Activated CD4-positive, CD25-positive, alpha-beta regulatory T cell (primary cell): ENCODE measurements around the gene ARL6IP5.
A peak's percentile ranks its signal among the peaks of the same experiment; 100 is the strongest.

Experiments used
- DNase-seq, 4 experiments: peaks; one replicate each; lab custom pipeline; 2025; lab: John Stamatoyannopoulos, UW

The ARL6IP5 gene, protein sequence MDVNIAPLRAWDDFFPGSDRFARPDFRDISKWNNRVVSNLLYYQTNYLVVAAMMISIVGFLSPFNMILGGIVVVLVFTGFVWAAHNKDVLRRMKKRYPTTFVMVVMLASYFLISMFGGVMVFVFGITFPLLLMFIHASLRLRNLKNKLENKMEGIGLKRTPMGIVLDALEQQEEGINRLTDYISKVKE

DNA sequence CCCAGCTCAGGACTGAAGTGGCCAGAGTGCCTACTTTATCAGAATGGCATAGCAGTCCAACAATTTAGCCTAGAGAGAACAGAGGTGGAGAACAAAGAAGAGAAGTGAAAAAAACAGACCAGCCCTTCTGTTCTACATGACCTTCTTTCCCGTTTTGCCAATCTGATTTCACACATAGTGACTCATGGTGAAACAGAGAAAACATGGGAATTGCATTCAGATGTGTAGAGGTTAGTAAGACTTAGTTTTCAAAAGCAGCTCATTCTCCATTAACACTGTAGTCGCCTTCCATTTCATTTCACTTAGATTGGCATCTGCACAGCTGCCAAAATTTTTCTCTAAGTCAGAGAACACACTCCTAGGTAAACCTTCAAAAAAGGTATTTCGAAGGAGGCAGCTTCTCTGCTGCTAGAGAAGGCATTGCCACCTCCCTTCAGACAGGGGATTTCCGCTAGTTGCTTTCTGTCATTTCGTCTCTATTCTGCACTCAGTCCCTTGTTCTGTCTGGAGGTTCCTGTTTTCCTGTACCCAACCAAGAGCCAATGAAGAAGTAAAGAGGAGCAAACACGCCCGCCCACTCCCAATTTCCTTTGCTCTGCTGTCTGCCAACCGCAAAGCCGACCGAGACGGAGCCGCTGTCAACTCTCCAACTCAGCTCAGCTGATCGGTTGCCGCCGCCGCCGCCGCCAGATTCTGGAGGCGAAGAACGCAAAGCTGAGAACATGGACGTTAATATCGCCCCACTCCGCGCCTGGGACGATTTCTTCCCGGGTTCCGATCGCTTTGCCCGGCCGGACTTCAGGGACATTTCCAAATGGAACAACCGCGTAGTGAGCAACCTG is at the start of gene ARL6IP5:
TSS of gene ARL6IP5 (plus strand) at position 612 of the 842 bp plus-strand sequence. CDS start at position 723, 111 bp downstream.
- peak; percentile 61 to 80 (median 73) for DNase-seq

DNA sequence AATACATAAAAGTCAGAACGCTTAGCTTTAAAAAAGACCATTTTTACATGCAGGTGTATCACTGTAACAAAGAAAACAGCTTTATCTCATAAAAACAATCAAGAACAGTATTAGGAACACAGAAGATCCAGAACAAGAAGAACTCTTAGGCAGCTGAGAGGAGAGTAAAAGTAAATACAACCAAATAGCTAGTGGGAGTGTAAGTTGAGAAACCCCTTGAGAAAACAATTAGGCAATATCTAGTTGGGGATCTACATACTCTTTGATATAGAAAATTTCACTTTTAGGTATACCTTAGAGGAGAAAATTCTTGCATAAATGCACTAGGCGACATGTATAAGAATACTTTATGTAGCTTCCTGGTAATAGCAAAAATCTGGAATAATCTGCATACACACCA is 40.1 kb upstream of the ARL6IP5 start:
- no peak for DNase-seq

DNA sequence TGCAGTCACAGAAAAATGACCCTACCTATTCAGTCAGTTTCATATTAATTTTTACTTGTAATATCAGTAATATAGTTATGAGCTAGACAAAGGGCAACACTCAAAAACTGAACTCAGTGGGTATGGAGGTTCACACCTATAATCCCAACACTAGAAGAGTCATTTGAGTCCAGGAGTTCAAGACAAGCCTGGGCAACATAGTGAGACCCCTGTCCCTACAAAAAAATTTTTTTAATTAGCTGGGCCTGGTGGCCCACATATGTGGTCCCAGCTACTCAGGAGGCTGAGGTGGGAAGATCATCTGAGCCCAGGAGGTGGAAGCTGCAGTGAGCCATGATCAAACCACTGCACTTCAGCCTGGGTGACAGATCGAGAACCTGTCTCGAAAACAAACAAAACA is 35.7 kb upstream of the ARL6IP5 start:
- DNase-seq = no peak

DNA sequence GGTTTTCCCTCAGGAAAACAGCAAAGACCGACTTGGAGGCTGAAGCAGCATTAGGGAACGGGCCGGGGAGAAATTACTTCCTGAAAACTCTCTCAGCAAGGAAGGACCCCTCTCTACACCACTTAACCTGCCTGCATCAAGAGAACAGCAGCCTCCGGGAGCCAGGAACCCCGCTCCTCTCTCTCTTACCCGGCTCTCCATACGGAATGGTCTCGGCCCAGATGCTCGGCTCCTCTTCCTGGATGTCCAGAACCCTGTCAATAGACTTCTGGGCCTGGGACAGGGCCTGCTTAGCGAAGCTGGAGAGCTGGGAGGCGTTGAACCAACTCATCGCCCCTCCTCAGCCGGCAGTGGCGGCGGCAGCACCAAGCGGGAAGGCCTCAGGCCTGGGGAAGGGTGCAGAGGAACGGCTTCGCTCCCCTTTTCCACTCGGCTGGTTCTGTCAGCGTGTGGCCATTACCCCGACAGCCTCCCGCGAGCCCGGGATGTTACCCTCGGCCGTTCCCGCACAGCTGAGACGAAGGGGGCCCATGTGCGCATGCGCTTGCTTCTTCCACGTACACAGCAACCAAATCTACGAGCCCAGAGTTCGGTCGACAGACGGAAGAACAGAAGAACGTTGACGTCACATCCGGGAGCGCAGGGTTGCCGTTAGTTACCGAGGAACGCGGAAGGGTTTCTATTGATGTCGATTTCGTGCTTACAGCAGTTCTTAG is 32.8 kb upstream of the ARL6IP5 start, which contains the start of gene TMF1:
TSS of gene TMF1 (minus strand) at position 578 of the 716 bp plus-strand sequence. CDS start at position 331, 247 bp downstream.
- no peak for DNase-seq

DNA sequence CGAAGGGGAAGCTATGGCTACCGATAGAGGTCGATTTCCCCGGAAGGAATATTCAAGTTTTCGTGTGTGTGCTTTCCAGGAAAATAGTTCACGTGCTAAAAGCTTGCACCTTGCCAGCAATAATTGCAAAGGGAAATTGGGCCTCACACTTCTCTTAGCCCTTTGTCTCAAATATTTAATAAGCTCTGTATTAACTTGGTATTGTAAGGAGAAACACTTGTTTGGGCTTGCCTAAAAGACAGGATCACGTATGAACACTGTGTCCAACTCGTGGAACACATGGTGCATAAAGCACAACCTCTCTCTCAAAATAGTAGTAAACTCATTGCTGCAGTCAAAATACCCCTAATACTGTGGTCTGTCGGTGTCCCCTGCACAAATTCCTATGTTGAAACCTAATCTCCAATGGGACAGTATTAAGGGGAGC is 32.3 kb upstream of the ARL6IP5 start:
- no peak for DNase-seq

DNA sequence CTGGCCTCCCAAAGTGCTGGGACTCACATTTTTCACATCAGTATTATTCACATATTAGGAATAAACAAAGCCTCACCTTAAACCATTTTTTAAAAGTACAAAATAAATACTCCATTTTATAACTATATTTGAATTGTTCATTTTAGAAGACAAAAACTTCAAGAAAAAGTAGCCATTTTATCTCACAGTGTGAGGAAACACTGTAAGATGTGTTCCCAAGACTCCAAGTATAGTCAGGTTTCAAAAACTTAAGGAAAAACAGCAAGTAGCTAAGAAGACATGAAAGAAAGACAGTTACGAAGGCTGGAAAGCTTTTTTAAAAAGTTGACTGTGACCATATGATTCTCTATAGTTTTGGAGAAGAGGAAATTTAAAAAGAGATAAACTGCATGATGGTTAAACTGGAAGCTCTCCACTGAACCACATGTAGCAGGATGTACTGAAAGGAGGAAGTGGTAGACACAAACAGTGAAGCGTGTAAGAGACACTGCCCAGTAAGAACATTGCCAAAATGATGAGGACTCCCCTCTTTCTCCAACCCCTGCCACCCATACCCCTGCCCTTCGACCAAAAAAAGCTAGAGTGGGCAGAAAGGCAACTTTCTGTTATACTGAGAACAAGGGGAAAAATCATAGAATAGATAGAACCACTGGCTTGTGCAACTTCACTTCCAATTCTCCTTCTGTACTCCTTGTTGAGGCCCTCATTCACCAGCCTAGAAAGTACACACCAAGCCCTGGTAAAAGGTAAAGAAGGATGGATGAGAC is 26.4 kb upstream of the ARL6IP5 start:
- DNase-seq = no peak

DNA sequence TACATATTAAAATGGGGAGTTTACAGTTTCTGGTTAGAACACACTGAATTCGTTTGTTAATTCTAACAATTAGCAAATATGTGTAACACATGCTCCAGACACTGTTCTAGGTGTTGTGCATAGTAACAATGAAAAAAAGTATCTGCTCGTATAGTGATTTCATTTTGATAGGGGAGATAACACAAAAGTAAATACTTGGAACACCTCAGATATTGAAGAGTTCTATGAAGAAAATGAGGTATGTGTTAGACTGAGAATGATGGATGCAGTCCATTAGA is 25.9 kb upstream of the ARL6IP5 start:
- no peak for DNase-seq

DNA sequence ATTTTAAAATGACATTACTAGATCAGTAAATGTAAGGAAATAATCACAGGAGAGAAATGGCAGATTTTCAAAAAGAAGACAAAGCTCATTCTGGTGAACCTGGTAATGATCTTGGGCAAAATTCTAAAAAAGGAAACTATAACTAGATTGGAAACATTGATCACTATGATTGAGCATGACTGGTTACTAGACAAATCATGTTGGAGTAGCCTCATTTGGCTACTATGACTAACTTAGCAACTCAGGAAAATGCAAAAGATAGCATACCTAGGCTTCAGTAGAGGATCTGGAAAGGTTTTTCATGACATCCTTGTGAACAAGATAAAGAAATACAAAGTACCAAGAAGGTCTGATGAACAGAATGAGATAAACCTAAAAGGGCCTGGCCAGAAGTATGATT is 25.0 kb upstream of the ARL6IP5 start:
- DNase-seq = no peak

DNA sequence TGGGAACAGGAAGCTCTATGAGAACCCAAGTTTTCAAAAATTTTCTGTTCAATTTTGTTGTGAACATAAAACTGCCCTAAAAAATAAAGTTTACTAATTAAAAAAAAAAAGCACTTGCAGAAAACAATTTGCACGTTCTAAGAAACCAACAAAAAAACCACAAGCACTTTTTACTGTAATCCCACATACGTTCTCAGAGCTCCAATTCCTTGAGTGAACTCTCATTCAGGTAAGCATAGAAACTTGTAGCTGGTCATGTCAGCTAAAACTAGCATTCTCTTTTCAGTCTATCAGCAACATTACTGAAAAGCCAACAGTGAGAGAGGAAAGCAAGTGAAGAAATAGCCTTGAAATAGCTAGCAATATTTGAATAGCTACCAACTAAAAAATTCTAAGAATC is 21.1 kb upstream of the ARL6IP5 start:
- DNase-seq = no peak

DNA sequence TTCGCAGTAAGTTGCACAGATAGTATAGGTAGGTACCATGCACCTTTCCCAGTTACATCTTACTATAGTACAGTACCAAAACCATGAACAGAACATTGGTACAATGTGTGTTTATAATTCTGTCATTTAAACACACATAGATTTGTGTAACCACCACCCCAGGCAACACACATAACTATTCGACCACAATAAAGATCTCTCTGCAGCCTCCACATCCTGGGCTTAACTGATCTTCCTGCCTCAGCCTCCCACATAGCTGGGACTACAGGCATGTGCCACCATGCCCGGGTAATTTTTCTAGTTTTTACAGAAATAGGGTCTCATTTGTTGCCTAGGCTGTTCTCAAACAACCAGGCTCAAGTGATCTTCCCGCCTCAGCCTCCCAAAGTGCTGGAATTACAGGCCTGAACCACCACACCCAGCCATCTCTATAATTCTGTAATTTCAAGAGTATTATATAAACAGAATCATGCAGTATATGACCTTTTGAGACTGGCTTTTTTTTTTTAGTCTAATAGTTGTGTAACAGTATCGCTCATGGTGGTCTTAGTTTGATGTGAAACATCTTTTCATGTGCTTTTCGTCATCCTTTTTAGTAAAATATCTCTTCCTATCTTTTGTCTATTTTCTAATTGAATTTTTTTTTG is 19.3 kb upstream of the ARL6IP5 start:
- no peak for DNase-seq

DNA sequence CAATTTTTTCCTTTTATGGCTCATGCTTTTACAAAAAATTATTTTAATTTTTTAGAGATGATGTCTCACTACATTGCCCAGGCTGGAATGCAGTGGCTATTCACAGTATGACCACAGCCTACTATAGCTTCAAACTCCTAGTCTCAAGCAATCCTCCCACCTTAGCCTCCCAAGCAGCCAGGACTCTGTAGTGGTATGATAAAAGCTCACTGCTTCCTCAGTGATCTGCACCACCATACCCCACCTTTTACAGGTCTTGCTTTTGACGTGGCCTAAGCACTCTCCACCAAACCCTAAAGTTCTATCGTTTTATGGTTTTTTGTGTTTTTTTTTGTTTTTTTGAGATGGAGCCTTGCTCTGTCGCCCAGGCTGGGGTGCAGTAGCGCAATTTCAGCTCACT is 18.6 kb upstream of the ARL6IP5 start:
- DNase-seq = no peak

DNA sequence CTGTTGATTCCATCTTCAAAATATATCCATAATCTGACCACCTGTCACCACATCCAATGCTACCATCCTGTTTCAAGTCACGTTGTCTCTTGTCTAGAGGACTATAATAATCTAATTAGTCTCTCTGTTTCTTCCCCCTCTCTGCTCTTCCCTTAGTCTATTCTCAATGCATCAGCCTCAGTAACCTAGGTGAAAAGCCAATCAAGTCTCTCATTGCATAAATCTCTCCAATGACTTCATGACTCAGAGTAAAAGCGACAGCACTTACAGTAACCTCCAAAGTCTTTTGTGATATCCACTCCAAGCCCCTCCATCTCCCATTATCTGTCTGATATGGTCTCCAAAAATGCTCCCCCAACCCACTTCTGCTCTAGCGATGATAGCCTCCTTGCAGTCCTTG is 11.8 kb upstream of the ARL6IP5 start:
- no peak for DNase-seq

DNA sequence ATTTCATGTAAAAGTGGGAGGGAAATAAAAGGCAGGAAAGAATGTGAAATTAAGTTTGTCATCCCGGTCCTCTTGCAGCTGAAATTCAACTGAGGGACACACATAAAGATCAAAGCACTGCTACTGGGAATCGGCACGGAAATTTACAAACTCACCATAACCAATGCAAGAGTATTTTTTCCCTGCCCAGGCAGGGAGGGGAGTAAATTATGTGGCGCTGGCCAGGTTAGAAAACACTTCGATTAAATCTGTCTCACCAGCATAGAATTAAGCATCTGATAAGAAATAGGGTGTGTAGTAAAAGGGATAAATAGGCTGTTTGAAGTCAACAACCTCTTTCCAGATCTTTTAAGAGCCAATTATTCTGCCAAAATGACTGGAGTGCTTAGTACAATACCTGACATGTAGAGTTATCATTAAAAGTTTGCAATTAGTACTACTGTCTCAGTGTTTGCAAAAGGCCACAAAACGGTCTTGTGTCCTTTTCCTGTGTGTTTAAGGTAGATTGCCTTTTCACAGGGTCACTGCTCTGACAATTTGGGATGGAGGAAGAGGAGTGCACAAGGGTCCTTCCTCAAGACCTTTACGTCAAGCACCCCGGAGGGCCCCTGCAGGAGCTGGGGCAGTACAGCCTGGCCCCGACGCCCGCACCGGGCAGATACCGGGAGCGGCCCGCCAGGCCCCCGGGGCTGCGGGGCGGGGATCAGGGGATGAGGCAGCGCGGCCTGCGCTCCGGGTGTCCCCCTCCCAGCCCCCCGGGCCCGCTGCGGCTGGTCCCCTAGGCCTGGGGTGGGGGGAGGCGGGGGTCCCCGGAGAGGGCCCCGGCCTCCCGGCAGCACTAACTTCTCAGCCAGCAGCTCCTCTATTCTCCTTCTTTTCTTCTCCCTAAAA is 5.2 kb upstream of the ARL6IP5 start:
- DNase-seq = no peak

DNA sequence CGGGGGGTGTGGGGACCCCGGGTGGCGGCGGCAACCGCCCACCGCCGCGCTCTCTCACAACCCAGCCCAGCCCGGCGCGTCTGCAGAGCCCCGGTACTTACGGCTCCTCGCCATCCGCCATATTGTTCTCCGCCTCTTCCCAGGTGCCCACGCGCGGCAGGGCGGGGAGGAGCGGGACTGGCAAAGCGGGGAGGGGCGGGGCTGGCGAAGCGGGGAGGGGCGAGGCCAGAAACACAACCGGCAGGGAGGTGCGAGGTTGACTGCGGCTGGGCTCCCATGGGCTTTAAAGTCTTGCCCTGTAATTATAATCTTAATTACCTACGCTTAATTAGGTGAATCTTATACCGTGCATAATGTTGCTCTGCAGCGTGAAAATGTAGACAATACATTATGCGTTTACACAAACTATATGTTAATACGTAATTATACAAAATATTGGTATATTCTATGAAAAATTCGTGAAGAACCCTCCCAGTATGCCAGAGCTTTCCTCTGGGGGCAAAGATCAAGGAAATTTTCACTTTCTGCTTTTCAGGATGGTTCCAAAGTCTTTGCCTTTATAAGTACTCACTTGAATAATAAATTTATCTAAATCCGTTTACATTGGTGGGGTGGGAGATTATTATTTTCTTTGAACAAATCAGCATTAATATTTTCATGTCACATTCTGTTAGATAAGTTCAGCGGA is 4.4 kb upstream of the ARL6IP5 start, which contains the start of gene UBA3:
TSS of gene UBA3 (minus strand) at position 133 of the 688 bp plus-strand sequence. CDS start at position 121, 12 bp downstream.
- peak; percentile 85 to 91 (median 87) for DNase-seq

DNA sequence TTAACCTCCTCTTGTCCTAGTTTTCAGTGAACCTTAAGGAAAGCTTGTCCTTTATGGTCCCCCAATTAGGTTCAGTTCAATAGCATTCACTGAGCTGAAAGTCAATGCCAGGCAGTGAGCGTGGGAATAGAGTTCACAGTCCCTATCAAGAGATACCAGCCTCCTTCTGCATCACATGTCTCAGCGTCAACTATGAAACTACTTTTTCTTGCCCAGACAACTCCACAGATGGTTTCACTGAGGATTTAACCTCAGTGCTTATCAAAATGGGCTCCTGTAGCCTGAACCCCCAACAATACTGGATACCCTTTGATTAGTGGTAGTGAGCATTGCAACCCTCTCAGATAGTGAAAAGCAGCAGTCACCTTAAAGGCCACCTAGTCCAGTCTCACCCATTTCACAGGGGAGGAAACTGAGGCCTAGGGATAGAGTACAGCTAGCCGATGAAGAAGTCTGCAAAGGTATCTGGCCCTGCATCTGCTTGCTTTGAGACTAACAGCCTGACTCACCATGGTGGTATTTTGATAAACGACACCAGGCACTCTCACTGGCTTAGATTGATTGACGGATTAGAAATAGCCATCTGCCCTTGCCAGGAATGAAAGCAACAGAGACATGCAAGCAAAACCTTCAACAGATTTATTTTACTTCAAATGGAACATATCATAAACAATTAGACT is 3.0 kb upstream of the ARL6IP5 start:
- DNase-seq = no peak

DNA sequence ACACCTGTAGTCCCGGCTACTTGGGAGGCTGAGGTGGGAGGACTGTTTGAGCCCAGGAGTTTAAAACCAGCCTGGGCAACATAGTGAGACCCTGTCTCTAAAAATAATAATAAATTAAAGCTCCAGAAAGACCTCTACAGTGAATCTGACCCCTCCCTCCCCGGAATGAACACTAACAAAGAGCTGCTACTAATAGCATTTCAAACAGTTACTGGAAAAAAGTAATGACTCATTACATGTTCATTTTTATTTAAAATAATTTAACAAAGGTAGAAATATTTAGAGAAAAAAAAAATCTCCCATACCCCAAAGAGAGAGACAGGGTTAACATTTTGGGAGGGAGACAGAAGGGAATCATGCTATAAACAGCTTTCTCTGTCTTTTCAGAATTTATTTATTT is 2.4 kb upstream of the ARL6IP5 start:
- DNase-seq = no peak

DNA sequence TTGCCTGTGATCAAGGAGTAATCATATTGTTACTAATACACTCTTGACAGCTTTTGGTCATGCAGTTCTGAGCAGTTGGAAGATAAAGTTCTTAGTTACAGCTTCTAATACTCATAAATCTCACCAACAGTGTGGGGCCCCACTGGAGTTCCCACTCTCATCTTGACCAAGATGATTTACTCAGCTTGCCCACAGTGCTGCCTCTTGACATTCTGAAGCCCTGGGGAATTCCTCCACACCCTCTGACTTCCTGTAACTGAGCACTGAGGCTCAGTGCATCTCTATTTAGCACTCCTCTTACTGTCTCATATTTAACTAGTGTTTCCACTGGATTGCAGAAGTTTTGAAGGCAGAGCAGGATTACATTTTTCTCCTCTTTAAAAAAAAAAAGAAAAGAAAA is 1.9 kb upstream of the ARL6IP5 start:
- DNase-seq = peak in 3 of 4 experiments; percentile 18 to 47 (median 31)

DNA sequence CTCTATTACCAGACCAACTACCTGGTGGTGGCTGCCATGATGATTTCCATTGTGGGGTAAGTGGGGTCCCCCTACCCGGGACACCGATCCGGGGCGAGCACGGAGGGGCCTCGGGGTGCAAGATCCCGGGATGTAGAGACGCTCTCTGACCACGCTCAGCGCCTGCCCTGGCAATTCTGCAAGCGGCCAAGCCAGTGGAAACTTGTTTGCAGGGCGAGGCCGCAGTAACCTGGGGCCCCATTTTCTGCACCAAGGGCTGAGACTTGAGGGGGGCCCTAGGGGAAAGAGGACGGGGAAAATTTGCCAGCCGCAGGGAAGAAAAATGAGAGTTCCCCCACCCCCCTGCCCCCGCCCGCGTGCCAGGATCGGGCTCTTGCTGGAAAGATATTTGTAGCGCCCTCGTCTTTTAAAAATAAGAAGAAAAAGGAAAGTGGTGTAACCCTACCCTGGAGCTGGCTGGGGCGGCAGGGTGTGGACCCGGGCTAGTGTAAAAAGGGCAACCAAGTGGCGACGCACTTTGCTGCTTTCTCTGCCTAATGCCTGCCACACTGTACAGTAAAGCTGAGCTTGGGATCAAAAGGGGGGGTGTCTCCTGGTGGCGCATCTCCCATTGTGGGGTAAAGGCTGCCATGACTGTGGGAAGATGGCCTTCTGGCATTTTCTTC is 563 bp downstream of the ARL6IP5 start:
- DNase-seq = peak in 1 of 4 experiments; percentile 5
